Measurements from ENCODE around the gene OR11H12. TPM values are rescaled to one million over a fixed set of nuclear protein-coding genes. Genes with fewer than 3 reads are reported as not detected.

OR11H12 gene, protein sequence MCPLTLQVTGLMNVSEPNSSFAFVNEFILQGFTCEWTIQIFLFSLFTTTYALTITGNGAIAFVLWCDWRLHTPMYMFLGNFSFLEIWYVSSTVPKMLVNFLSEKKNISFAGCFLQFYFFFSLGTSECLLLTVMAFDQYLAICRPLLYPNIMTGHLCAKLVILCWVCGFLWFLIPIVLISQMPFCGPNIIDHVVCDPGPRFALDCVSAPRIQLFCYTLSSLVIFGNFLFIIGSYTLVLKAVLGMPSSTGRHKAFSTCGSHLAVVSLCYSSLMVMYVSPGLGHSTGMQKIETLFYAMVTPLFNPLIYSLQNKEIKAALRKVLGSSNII
- total RNA-seq = not detected in 2 replicates

DNA sequence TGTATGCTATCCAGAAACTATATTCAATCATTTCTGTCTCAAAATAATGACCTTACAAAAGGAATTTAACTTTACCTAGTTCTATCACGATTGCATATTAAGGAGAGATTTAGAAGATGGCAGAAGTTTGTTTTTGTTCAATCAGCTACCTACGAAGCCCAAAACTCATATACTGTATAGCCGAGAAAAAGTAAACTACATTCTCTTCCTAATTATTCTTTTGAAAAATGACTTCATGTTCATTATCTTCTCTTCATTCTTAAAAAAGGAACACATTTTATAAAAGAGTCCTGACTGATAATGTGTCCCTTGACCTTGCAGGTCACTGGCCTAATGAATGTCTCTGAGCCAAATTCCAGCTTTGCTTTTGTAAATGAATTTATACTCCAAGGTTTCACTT, at the start of gene OR11H12:
OR11H12 (plus strand) TSS at position 301 of the 400 bp plus-strand sequence; CDS start at position 301, 0 bp downstream.

Small RNA genes within 50 kb of the gene (small RNA-seq; reads per million reads assigned to genes)
- gene CR383656.6 (ENCODE audit: low replicate concordance) = not detected
- gene CR383656.7 (ENCODE audit: low replicate concordance) = not detected
- gene CR383656.9 (ENCODE audit: low replicate concordance) = not detected

Measured in placental pericyte (primary cell).